Suprapubic skin (tissue), 4 donors: ENCODE results near the gene LARP1. TPM values are rescaled to one million over a fixed set of nuclear protein-coding genes. Genes with fewer than 3 reads are reported as not detected.
"Not testable (repeated sequence)": the region's sequence is repeated elsewhere in the genome, so short reads cannot be mapped to it uniquely, and the experiment has no call there.

Experiments used
- DNase-seq, 2 donors: peaks; one replicate each; pipeline ENCODE4 v3.0.0-alpha.2; 2019; ENCODE audit warnings: low spot score in 2 of 2
- H3K27ac ChIP-seq: fragments of 200-600 bp; sonication (generic); one replicate; pipeline ENCODE4 v1.5.1; 2019
- H3K27me3 ChIP-seq: fragments of 200-600 bp; sonication (generic); one replicate; pipeline ENCODE4 v1.5.1; 2019
- H3K36me3 ChIP-seq: fragments of 200-600 bp; sonication (generic); one replicate; pipeline ENCODE4 v1.5.1; 2019
- H3K4me1 ChIP-seq: fragments of 200-600 bp; sonication (generic); one replicate; pipeline ENCODE4 v1.5.1; 2019
- H3K4me3 ChIP-seq: fragments of 200-600 bp; sonication (generic); one replicate; pipeline ENCODE4 v1.5.1; 2019; ENCODE audit warnings: mild to moderate bottlenecking
- H3K9me3 ChIP-seq: fragments of 200-600 bp; sonication (generic); one replicate; pipeline ENCODE4 v1.5.1; 2019
- CTCF ChIP-seq, 2 donors: fragments of 200-600 bp in 1 of 2; fragments of 450-650 bp in 1 of 2; sonication (generic) in 1 of 2; IDR thresholded peaks; one replicate each; pipeline ENCODE4 v1.5.1; 2016 to 2019; ENCODE audit warnings: antibody characterized with exemption in 2 of 2, mild to moderate bottlenecking in 1 of 2, moderate library complexity in 1 of 2
- EP300 ChIP-seq: sonication (generic); formaldehyde crosslinking; IDR thresholded peaks from one replicate; pipeline ENCODE4 v1.6.1; 2017; ENCODE audit warnings: antibody characterized with exemption
- POLR2A ChIP-seq, 2 donors: fragments of 450-650 bp; IDR thresholded peaks; one replicate each; pipeline ENCODE4 v1.6.1; 2017; ENCODE audit warnings: antibody characterized with exemption in 2 of 2, mild to moderate bottlenecking in 2 of 2, moderate library complexity in 2 of 2
- POLR2AphosphoS5 ChIP-seq, 3 donors: sonication (generic); formaldehyde crosslinking; IDR thresholded peaks; one replicate each; pipeline ENCODE4 v1.6.1; 2017; ENCODE audit warnings: antibody characterized with exemption in 3 of 3
- WGBS: methylation state at CpG from one replicate; pipeline ENCODE4 v1.1.5; 2018; 5-methylcytosine and 5-hydroxymethylcytosine counted together
- total RNA-seq, 4 donors: library from RNA; depleted of rRNA; stranded (reverse); fragments of >200 nt; gene quantifications; one replicate each; pipeline ENCODE4 v1.1.0, GENCODE V29; 2016

The LARP1 gene
- total RNA-seq, 4 donors from 2014 or later = 98.5 to 127 (median 110) TPM

- Histone ChIP-seq H3K9me3 (no peaks in the 10 kb centered on the region), H3K27ac (no peak overlapping the region), H3K4me1 (peaks cover 64% of the 10 kb centered on the region), H3K27me3 (no peaks in the 10 kb centered on the region), H3K36me3 (no peaks in the 10 kb centered on the region), H3K4me3 (peak overlapping the region; percentile 100)
- no peak for DNase-seq
- TF ChIP-seq POLR2A (IDR thresholded peaks at IDR 0.05) = no peak
- TF ChIP-seq POLR2AphosphoS5 (IDR thresholded peaks at IDR 0.05) = no peak
- TF ChIP-seq CTCF (IDR thresholded peaks at IDR 0.05) = no peak
- TF ChIP-seq EP300 = no peak
- WGBS = 55% methylated on average over 3 of the region's 3 CpGs
Observed at GRCh38 chr5:154758977-154759376, 3.8 kb downstream of the LARP1 start.

GRCh38 chr5:154759868-154760267, 4.7 kb downstream of the LARP1 start:
- not testable (repeated sequence) for DNase-seq, H3K27me3 ChIP-seq, H3K36me3 ChIP-seq, H3K27ac ChIP-seq, H3K4me3 ChIP-seq, H3K9me3 ChIP-seq
- WGBS = 88% methylated on average over 12 of the region's 12 CpGs
- peaks cover 56% of the 10 kb centered on the region for H3K4me1 ChIP-seq

- TF ChIP-seq POLR2A (IDR thresholded peaks at IDR 0.05) (no peak), POLR2AphosphoS5 (IDR thresholded peaks at IDR 0.05) (no peak), EP300 (no peak), CTCF (IDR thresholded peaks at IDR 0.05) (no peak)
- no peak overlapping the region for H3K27ac ChIP-seq
- no peak overlapping the region for H3K4me3 ChIP-seq
- H3K9me3 ChIP-seq = no peaks in the 10 kb centered on the region
- no peaks in the 10 kb centered on the region for H3K36me3 ChIP-seq
- no peak for DNase-seq
- WGBS = 49% methylated on average over 5 of the region's 5 CpGs
- H3K27me3 ChIP-seq = no peaks in the 10 kb centered on the region
- H3K4me1 ChIP-seq = peaks cover 68% of the 10 kb centered on the region
Observed at GRCh38 chr5:154761046-154761736, 6.0 kb downstream of the LARP1 start.

GRCh38 chr5:154762261-154762660, 7.1 kb downstream of the LARP1 start:
- 70% methylated on average over 1 of the region's 1 CpG for WGBS
- TF ChIP-seq POLR2AphosphoS5 (IDR thresholded peaks at IDR 0.05) (no peak), CTCF (IDR thresholded peaks at IDR 0.05) (no peak), POLR2A (IDR thresholded peaks at IDR 0.05) (no peak), EP300 (no peak)
- H3K9me3 ChIP-seq = no peaks in the 10 kb centered on the region
- H3K36me3 ChIP-seq = no peaks in the 10 kb centered on the region
- H3K4me1 ChIP-seq = peaks cover 76% of the 10 kb centered on the region
- DNase-seq = no peak
- H3K27ac ChIP-seq = no peak overlapping the region
- H3K4me3 ChIP-seq = no peak overlapping the region
- no peaks in the 10 kb centered on the region for H3K27me3 ChIP-seq

- Histone ChIP-seq H3K27ac (no peak overlapping the region), H3K9me3 (no peaks in the 10 kb centered on the region), H3K4me3 (no peak overlapping the region), H3K4me1 (peaks cover 76% of the 10 kb centered on the region), H3K27me3 (no peaks in the 10 kb centered on the region), H3K36me3 (no peaks in the 10 kb centered on the region)
- DNase-seq = no peak
- 64% methylated on average over 1 of the region's 1 CpG for WGBS
- TF ChIP-seq POLR2AphosphoS5 (IDR thresholded peaks at IDR 0.05) = no peak
- no peak for TF ChIP-seq POLR2A (IDR thresholded peaks at IDR 0.05)
- TF ChIP-seq CTCF (IDR thresholded peaks at IDR 0.05) = no peak
- TF ChIP-seq EP300 = no peak
Observed at GRCh38 chr5:154762700-154763099, 7.5 kb downstream of the LARP1 start.

- DNase-seq = no peak
- H3K27ac ChIP-seq = no peak overlapping the region
- peaks cover 70% of the 10 kb centered on the region for H3K4me1 ChIP-seq
- H3K36me3 ChIP-seq = no peaks in the 10 kb centered on the region
- no peaks in the 10 kb centered on the region for H3K9me3 ChIP-seq
- 85% methylated on average over 3 of the region's 3 CpGs for whole genome bisulfite sequencing
- TF ChIP-seq EP300 = no peak
- TF ChIP-seq POLR2AphosphoS5 (IDR thresholded peaks at IDR 0.05) = no peak
- H3K4me3 ChIP-seq = no peak overlapping the region
- no peaks in the 10 kb centered on the region for H3K27me3 ChIP-seq
Observed at GRCh38 chr5:154764967-154765366, 9.8 kb downstream of the LARP1 start.
